GM19351 (cell line): ENCODE data around the gene THBD.

Experiments
- ATAC-seq: cut with Tn5 transposase; IDR thresholded peaks from one replicate; pipeline ENCODE4 v1.9.1; 2021; ENCODE audit warnings: mild to moderate bottlenecking, moderate library complexity; ENCODE audit not compliant: unreplicated experiment

Gene THBD

GRCh38 chr20:23062632-23063031 lies 13.2 kb upstream of the THBD start:
- no peak for ATAC-seq

GRCh38 chr20:23061734-23062561 lies 12.5 kb upstream of the THBD start:
- no peak for ATAC-seq

- ATAC-seq = no peak
Observed at GRCh38 chr20:23061262-23061661, 11.8 kb upstream of the THBD start.

GRCh38 chr20:23060629-23061028 lies 11.2 kb upstream of the THBD start:
- no peak for ATAC-seq

- no peak for ATAC-seq
Observed at GRCh38 chr20:23059846-23060245, 10.4 kb upstream of the THBD start.

GRCh38 chr20:23059001-23059400 lies 9.5 kb upstream of the THBD start:
- ATAC-seq = no peak

- no peak for ATAC-seq
Observed at GRCh38 chr20:23058240-23058639, 8.8 kb upstream of the THBD start.

GRCh38 chr20:23052904-23053303 lies 3.4 kb upstream of the THBD start:
- ATAC-seq = no peak

- ATAC-seq = no peak
Observed at GRCh38 chr20:23050847-23051627, 1.6 kb upstream of the THBD start.

- no peak for ATAC-seq
Observed at GRCh38 chr20:23050076-23050838, 785 bp upstream of the THBD start.

- no peak for ATAC-seq
Observed at GRCh38 chr20:23048283-23049200, 930 bp downstream of the THBD start.

- no peak for ATAC-seq
Observed at GRCh38 chr20:23047738-23048214, 1.7 kb downstream of the THBD start.

GRCh38 chr20:23047001-23047737 lies 2.3 kb downstream of the THBD start:
- ATAC-seq = no peak

GRCh38 chr20:23046431-23046830 lies 3.0 kb downstream of the THBD start:
- no peak for ATAC-seq

GRCh38 chr20:23043376-23043775 lies 6.1 kb downstream of the THBD start:
- no peak for ATAC-seq

GRCh38 chr20:23042270-23042669 lies 7.2 kb downstream of the THBD start:
- no peak for ATAC-seq

- ATAC-seq = no peak
Observed at GRCh38 chr20:23039885-23040508, 9.5 kb downstream of the THBD start.

- ATAC-seq = no peak
Observed at GRCh38 chr20:23039136-23039875, 10.2 kb downstream of the THBD start.
